Activated CD8-positive, alpha-beta T cell treated with anti-CD3 and anti-CD28 coated beads, Interleukin-2, amount 10 ng/mL, durations not matched to agents 7 days and 5 days (primary cell): ENCODE data around the gene SCT. TPM values are rescaled to one million over a fixed set of nuclear protein-coding genes. Genes with fewer than 3 reads are reported as not detected.
A peak's percentile ranks its signal among the peaks of the same experiment; 100 is the strongest.

Experiments
- ATAC-seq: fragments of 150-1000 bp; cut with Tn5 transposase; one replicate; pipeline ENCODE4 v1.10.0; 2021; ENCODE audit warnings: moderate library complexity
- CTCF ChIA-PET: fragments of 350-600 bp; sonication (Branson Sonifier 250); formaldehyde crosslinking; loops from one replicate; lab custom pipeline; 2021; ENCODE audit warnings: antibody characterized with exemption; lab: Charles Lee
- POLR2A ChIA-PET: fragments of 350-600 bp; sonication (Branson Sonifier 250); formaldehyde crosslinking; loops from one replicate; lab custom pipeline; 2021; ENCODE audit warnings: antibody characterized with exemption; lab: Charles Lee
- DNase-seq: peaks from one replicate; pipeline ENCODE4 v3.0.0-alpha.2; 2020
- H3K27ac Mint-ChIP-seq: one replicate; pipeline ENCODE4 v1.8.0; 2021; ENCODE audit warnings: mild to moderate bottlenecking, mixed read lengths
- H3K27me3 Mint-ChIP-seq: one replicate; pipeline ENCODE4 v1.8.0; 2021; ENCODE audit warnings: low read depth, mixed read lengths
- H3K36me3 Mint-ChIP-seq: one replicate; pipeline ENCODE4 v1.8.0; 2021; ENCODE audit warnings: low read depth, mixed read lengths
- H3K4me1 Mint-ChIP-seq: one replicate; pipeline ENCODE4 v1.8.0; 2021; ENCODE audit warnings: low read depth, mixed read lengths
- H3K4me3 Mint-ChIP-seq: one replicate; pipeline ENCODE4 v1.8.0; 2021; ENCODE audit warnings: mild to moderate bottlenecking, mixed read lengths
- H3K9me3 Mint-ChIP-seq: one replicate; pipeline ENCODE4 v1.8.0; 2022; ENCODE audit warnings: mixed read lengths; ENCODE audit not compliant: insufficient read depth
- total RNA-seq, 2 experiments: library from RNA; stranded (reverse); gene quantifications; one replicate each; pipeline ENCODE4 v1.2.3, GENCODE V29; 2021

SCT gene
- total RNA-seq, 2 experiments from 2014 or later: not detected

DNA sequence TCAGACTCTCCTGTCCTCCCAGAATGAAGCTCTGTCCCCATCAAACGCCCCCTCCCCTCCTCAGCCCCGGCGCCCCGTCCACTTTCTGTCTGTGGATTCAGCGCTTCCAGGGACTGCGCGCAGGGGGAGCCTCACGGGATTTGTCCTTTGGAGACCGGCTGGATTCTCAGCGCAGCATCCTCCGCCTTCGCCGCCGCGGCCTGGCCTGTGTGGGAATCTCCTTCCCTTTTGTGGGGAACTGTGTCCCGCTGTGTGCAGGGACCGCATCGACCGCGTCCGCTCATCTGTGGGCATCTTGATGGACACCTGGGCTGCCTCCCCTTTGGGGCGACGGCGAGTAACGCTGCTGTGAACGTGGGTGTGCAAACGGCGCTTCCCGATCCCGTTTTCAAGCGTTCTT lies 1.1 kb upstream of the SCT start:
- DNase-seq: no peak
- ATAC-seq: no peak
- Mint-ChIP-seq H3K4me1 (peaks cover 21% of the 10 kb centered on the region), H3K27me3 (peaks cover 11% of the 10 kb centered on the region), H3K27ac (peak overlapping the region; percentile 39), H3K4me3 (no peak overlapping the region), H3K9me3 (no peaks in the 10 kb centered on the region), H3K36me3 (no peaks in the 10 kb centered on the region)
- POLR2A ChIA-PET: no interaction called here
- CTCF ChIA-PET: no interaction called here

DNA sequence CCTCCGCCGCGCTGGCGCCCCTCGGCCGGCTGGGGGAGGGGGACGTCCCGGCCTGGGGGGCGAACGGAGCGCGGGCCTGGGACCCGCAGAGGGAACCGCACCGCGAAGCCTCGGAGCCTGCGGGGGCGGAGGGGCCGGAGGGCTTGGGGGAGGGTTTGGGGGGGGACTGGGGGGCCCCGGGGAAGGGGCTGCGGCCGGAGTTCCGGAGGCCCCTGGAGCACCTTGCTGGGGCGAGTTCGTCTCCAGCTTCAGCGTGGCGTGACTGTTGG lies 261 bp upstream of the SCT start:
- Mint-ChIP-seq H3K36me3 (no peaks in the 10 kb centered on the region), H3K4me3 (no peak overlapping the region), H3K4me1 (peaks cover 21% of the 10 kb centered on the region), H3K27ac (no peak overlapping the region), H3K27me3 (peaks cover 11% of the 10 kb centered on the region), H3K9me3 (no peaks in the 10 kb centered on the region)
- POLR2A ChIA-PET: no interaction called here
- ATAC-seq: no peak
- DNase-seq: no peak
- CTCF ChIA-PET: no interaction called here

DNA sequence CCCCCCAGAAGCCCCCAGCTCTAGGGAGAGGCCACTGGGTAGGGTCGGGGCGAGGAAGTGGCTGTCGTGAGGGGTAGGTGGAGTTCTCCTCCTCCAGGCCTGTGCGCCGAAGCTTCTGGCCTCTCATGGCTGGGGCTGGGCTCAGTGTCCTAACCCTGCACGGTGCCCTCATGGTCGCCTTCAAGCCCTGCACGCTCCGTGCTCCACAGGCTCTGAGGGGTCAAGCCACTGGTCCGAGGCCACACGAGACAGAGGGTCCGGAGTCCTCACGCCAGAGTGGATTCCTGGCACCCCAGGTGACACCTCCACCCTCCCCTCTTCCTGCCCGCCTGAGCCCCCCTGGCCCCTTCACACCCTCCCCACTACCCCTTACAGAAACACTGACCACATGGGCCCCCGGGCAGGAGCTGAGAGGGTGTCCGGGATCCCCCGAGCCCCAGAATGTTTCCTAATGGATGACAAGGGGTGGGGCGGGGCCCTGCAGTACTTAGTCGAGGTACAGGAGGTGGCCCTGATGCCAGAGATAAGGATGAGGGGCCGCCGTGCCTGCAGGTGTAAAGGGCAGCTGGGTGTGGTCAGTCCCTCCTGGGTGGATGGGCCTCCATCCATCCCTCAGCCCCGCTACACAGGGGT lies 1.2 kb downstream of the SCT start:
- H3K27ac Mint-ChIP-seq: no peak overlapping the region
- no peak overlapping the region for H3K4me3 Mint-ChIP-seq
- POLR2A ChIA-PET: no interaction called here
- ATAC-seq (no peak), DNase-seq (no peak)
- no peaks in the 10 kb centered on the region for H3K36me3 Mint-ChIP-seq
- peaks cover 21% of the 10 kb centered on the region for H3K4me1 Mint-ChIP-seq
- H3K27me3 Mint-ChIP-seq: peaks cover 11% of the 10 kb centered on the region
- CTCF ChIA-PET: no interaction called here
- H3K9me3 Mint-ChIP-seq: no peaks in the 10 kb centered on the region

DNA sequence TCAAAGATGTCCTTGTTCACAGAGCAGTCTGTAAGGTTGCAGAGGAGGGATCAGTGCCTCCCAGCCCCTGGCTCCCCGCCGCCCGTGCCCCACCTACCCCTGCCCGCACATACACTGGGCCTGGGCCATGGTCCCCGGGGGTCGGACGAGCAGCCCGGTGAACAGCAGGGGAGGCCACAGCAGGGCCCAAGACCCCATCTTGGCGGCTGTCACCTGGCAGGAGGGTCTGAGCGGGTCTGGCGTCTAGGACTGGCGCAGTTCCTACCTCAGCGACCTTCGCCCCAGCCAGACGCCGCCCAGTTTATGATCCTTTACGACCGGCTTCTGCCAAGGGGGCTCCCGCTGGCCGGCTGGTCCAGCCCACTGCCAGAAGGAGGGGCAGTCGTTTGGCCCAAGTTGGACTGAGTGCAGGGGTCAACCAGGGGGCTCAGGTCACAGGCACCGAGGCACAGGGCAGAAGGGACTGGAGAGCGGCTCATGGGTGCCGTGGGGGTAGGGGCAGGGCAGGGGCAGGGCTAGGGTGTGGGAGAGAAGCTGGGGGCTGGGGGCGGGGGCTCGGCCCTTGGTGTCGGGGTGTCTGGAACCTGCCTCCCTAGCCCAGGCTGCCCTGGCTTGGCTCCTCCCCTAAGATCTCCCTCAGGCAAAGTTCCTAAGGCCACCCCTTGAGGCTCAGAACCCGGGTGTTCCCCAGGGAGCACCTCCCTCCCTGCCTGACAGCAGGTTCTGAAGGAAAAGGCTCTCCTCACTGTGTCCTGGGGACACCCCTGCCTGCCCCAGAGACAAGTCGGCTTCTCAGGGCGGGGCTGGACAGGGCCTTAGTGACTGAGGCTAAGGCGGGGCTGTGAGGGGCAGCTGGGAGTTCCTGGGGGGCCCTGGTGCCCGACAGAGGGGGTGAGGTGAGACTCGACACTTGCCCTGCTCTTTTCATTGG lies 2.0 kb downstream of the SCT start, which contains the start of gene CDHR5:
Gene CDHR5, minus strand, starts transcription at position 251 of the 931 bp plus-strand sequence. Its CDS starts 53 bp downstream, at position 198.
- no peak within 1 kb of the TSS for H3K27ac Mint-ChIP-seq
- H3K4me1 Mint-ChIP-seq: peaks cover 21% of the 10 kb centered on the region
- peaks cover 11% of the 10 kb centered on the region for H3K27me3 Mint-ChIP-seq
- no peak for ATAC-seq
- no peak within 1 kb of the TSS for H3K4me3 Mint-ChIP-seq
- H3K36me3 Mint-ChIP-seq: no peaks in the 10 kb centered on the region
- H3K9me3 Mint-ChIP-seq: no peaks in the 10 kb centered on the region
- ChIA-PET POLR2A (interaction anchor here (1.3 kb wide), 1 partner anchor 11 kb away, joined by 3 read pairs; no protein-coding TSS in a partner anchor), CTCF (no interaction called here)
- no peak for DNase-seq

DNA sequence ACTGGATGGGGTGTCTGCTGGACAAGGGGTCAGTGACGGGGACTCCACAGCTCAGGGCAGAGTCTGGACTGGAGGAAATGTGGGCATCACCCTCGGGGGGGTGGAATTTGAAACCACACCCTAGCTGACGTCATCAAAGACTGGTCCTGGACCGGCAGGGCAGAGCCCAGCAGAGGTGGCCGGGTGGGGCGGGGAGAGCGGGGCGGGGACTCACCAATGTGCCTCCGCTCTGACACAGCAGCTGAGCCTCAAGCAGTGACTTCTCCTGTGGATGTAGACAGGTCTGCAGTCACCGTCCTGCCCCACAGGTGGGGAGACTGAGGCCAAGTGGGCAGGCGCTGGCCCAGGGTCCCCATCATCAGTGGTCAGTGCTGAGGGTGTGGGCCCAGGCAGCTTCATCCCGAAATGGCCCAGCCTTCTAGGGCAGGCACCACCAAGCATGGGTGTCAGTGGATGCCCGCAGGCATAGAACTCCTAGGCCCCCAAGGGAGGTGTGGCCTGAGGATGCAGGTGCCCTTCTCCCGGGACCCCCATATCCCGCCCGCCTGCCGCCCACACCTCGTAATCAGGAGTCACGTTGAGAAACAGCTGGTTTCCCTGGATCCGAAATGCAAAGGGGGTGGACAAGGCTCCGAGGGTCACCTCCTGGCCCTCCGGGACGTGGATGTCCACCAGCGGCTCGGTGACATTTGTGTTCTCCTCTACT lies 2.8 kb downstream of the SCT start:
- Mint-ChIP-seq H3K4me3 (no peak overlapping the region), H3K9me3 (no peaks in the 10 kb centered on the region), H3K4me1 (peaks cover 15% of the 10 kb centered on the region), H3K27ac (no peak overlapping the region), H3K36me3 (no peaks in the 10 kb centered on the region), H3K27me3 (peaks cover 11% of the 10 kb centered on the region)
- ChIA-PET CTCF (no interaction called here), POLR2A (interaction anchor here (1.3 kb wide), 1 partner anchor 10 kb away, joined by 3 read pairs; no protein-coding TSS in a partner anchor)
- ATAC-seq (no peak), DNase-seq (no peak)

DNA sequence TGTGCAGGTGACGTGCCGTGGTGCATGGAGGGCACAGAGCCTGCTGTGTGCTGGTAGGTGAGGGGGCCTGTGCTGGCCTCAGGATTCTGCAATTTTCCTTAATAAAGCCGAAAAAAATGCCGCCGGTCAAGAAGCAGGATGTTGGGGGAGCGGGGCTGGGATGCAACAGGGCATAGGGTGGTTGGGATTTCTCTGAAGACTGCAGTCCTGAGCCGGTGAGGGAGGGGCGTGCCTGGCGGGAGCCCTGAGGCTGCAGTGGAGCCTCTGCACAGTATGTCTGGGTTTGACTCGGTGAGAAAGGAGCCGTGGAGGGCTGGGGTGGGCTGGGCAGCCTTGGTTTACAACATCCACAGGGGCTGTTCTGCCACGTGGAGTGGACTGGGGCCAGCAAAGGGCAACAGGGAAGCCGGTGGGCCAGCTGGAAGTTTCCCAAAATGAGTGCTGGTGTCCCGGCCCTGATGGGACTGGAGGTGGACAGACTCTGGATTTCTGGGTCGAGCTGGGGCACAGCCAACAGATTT lies 3.6 kb downstream of the SCT start:
- H3K36me3 Mint-ChIP-seq: no peaks in the 10 kb centered on the region
- peak overlapping the region; percentile 52 for H3K27ac Mint-ChIP-seq
- H3K27me3 Mint-ChIP-seq: peaks cover 8% of the 10 kb centered on the region
- ATAC-seq: no peak
- CTCF ChIA-PET: no interaction called here
- no peak overlapping the region for H3K4me3 Mint-ChIP-seq
- no peaks in the 10 kb centered on the region for H3K9me3 Mint-ChIP-seq
- H3K4me1 Mint-ChIP-seq: peaks cover 8% of the 10 kb centered on the region
- POLR2A ChIA-PET: interaction anchor here (1.3 kb wide), 1 partner anchor 9 kb away, joined by 3 read pairs; no protein-coding TSS in a partner anchor
- no peak for DNase-seq

DNA sequence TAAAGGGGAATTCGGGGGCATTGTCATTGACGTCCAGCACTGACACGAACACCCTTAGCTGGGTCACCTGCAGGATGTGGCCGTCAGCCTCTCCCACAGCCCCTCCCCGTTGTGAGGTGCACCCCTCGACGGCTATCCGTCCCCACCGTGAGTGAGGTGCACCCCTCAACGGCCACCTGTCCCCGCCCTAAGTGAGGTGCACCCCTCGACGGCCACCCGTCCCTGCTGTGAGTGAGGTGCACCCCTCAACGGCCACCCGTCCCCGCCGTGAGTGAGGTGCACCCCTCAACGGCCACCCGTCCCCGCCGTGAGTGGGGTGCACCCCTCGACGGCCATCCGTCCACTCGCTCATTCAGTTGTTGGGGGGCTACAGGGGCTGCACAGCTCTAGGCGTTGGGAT lies 5.1 kb downstream of the SCT start:
- Mint-ChIP-seq H3K36me3 (no peaks in the 10 kb centered on the region), H3K27ac (no peak overlapping the region), H3K27me3 (no peaks in the 10 kb centered on the region), H3K9me3 (no peaks in the 10 kb centered on the region), H3K4me1 (peaks cover 2% of the 10 kb centered on the region), H3K4me3 (no peak overlapping the region)
- POLR2A ChIA-PET: no interaction called here
- no peak for ATAC-seq
- CTCF ChIA-PET: no interaction called here
- no peak for DNase-seq

DNA sequence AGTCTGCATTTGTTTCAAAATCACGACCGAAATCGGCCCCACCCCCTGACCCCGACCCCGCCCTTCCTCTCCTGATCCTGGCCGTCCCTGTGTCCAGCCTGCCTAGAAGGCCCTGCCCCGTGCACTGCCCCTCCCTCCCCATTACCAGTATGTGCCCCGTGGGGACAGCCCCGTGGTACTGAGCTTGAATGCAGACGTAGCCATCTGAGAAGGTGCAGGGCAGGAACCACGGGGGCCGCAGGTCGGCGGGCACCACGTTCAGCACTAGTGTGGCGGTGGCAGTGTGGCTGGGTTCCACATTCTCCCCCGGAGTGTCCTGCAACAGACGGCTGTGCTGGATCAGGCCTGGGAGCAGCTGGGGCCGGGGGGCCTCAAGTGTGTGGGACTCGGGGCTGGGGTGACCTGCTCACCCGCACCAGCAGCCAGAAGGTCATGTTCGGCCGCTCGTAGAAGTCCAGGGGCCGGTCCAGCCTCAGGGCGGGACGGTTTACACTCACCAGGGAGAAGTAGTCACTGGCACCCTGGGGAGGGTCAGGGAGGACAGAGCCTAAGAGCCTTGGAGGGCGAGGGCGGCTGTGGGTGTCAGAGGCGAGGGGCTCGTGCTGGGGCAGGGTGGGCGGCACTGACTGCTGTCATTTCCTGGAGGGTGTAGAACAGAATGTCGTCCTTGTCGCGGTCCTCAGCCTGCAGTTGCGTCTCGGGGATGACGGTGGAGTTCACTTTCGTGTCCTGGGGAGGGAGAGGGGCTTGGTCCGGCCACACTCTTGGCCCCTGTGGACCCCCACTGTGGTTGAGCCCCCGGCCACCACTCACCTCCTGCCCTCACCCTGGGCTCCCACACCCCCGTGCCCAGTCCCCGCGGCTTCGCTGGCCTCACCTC lies 5.8 kb downstream of the SCT start:
- DNase-seq (no peak), ATAC-seq (no peak)
- Mint-ChIP-seq H3K9me3 (no peaks in the 10 kb centered on the region), H3K27ac (no peak overlapping the region), H3K36me3 (no peaks in the 10 kb centered on the region), H3K4me1 (peaks cover 8% of the 10 kb centered on the region), H3K27me3 (no peaks in the 10 kb centered on the region), H3K4me3 (no peak overlapping the region)
- ChIA-PET CTCF (no interaction called here), POLR2A (no interaction called here)

DNA sequence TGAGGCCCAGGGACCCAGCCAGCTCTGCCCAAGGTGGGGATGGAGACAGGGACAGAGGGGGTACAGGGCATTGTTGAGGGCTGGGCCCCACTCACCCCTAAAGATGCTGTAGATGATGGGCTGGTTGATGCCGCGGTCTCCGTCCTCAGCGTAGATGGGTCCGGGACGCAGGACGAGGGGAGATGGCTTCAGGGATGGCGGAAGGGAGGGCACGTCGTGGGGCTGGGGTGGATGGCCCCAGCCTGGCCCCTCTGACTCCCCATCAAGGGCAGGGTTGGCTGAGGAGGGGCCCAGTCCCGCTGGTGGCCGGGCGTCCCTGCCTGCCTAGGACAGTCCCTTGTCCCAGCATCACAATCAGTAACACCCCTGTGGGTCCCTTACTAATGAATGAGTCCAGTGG lies 6.8 kb downstream of the SCT start:
- ChIA-PET CTCF (no interaction called here), POLR2A (no interaction called here)
- ATAC-seq (no peak), DNase-seq (no peak)
- Mint-ChIP-seq H3K27ac (no peak overlapping the region), H3K4me3 (no peak overlapping the region), H3K36me3 (peaks cover 3% of the 10 kb centered on the region), H3K9me3 (no peaks in the 10 kb centered on the region), H3K4me1 (peaks cover 12% of the 10 kb centered on the region), H3K27me3 (no peaks in the 10 kb centered on the region)

DNA sequence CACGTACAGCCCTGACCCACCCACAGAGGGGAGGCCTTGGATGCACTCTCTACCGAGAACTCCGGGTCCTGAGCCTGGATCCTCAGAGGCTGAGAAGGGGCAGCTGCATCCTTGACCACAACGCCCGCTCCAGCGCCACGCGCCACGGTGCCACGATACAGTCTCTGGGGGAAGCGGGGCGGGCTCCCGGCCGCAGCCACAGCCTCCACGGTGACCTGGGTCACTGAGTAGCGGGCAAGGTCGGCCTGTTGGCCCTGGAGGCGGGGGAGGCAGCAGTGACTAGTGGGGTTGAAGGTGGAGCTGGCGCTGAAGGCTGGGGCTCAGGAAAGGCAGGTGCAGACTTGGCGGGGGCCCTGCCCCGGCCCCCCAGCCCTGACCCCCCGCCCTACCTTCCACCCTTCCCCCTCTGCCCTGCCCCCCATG lies 7.3 kb downstream of the SCT start:
- Mint-ChIP-seq H3K4me1 (peaks cover 12% of the 10 kb centered on the region), H3K36me3 (peaks cover 5% of the 10 kb centered on the region), H3K27ac (no peak overlapping the region), H3K27me3 (no peaks in the 10 kb centered on the region), H3K4me3 (no peak overlapping the region), H3K9me3 (no peaks in the 10 kb centered on the region)
- DNase-seq: no peak
- POLR2A ChIA-PET: no interaction called here
- CTCF ChIA-PET: no interaction called here
- ATAC-seq: no peak
